ENCODE measurements around the gene CDK10. TPM values are rescaled to one million over a fixed set of nuclear protein-coding genes. Genes with fewer than 3 reads are reported as not detected.

CDK10 gene
- total and polyA plus RNA-seq, 9 of the 15 experiments (the other 6 are each of a cell fraction or from before 2014, with no cell fraction given), result 2.0 to 85.1 (median 40.1) TPM

DNA sequence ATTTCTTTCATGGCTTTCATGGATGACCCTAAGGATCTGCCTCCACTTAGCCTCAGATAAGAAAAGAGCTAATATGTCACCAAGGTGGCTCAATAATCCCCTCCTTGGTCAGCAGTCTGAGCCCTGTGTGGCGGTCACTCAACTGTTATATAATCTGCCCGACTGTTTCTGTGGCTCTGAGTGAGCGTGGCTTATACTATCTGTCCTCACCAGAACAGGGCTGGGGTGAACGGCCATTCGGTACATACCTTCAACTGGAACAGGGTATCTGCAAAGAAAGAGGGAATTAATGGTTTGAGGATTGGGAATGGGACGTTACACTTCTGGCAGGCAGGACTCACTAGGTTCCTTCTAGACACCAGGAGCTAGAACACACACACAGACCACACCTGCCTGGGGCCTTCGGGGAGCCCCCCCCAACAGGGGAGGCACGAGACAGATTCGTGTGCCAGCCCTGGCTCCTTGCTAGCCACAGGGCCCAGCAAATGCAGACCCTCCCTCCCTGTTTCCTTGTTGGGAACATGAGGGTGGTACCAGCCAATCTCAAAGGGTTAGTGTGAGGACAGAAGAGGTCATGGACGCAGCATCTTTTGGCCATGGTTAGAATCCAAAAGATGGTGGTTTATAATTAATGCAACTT lies 32.7 kb upstream of the CDK10 start:
- H3K79me2 ChIP-seq (ENCODE audit: control insufficient read depth, insufficient read depth, low read length), result peaks cover 52% of the 10 kb centered on the region
- H3K9me1 ChIP-seq (ENCODE audit: control insufficient read depth, insufficient read depth, low read length), result peaks cover 7% of the 10 kb centered on the region
- no peak for DNase-seq (ENCODE audit: extremely low read depth in 1 of 4, low spot score in 3 of 4)
- intact Hi-C loops (cut with micrococcal nuclease), result no loop called here
- H3K4me1 ChIP-seq (replicated peaks in 1 of 2; ENCODE audit: control insufficient read depth in 2 of 2, insufficient read depth in 2 of 2, low read length in 2 of 2), result peaks cover 4 to 43% of the 10 kb centered on the region in 2 experiments; a peak in 3 of 5 replicates
- ChIA-PET CTCF (ENCODE audit: low intra/inter-chr PET ratio) (no interaction called here), POLR2A (interaction anchor here (0.7 to 1.6 kb wide), 2 partner anchors 10 to 12 kb away, joined by 4 to 6 read pairs; no protein-coding TSS in a partner anchor)
- FAIRE-seq, result no peak
- no peak overlapping the region for H3K27ac ChIP-seq (ENCODE audit: extremely low read depth, low read depth, low read length)
- in situ Hi-C loops (cut with MboI), result no loop called here
- peak overlapping the region in 1 of 2 experiments; percentile 70; a peak in 1 of 4 replicates for H3K9ac ChIP-seq (ENCODE audit: insufficient read depth in 1 of 2, low read depth in 2 of 2, low read length in 2 of 2)
- H3K4me3 ChIP-seq, result no peak overlapping the region
- H3K27me3 ChIP-seq (ENCODE audit: control insufficient read depth in 2 of 2, insufficient read depth in 2 of 2, low read length in 2 of 2), result no peaks in the 10 kb centered on the region
- H3K4me2 ChIP-seq (ENCODE audit: insufficient read depth, low read length), result no peak overlapping the region
- no peak for ATAC-seq
- H2AFZ ChIP-seq (ENCODE audit: low read depth, low read length), result no peak overlapping the region
- no peaks in the 10 kb centered on the region for H3K9me3 ChIP-seq (replicated peaks; ENCODE audit: control insufficient read depth, insufficient read depth, low read depth, low read length)
- BruUV-seq (replicated peaks), result no TSS peak
- WGBS (ENCODE audit: insufficient coverage, low coverage, missing lambda C conversion rate), result 68% methylated on average over 10 of the region's 10 CpGs
- H3K36me3 ChIP-seq (ENCODE audit: control insufficient read depth, insufficient read depth, low read length), result peaks cover 39% of the 10 kb centered on the region; the same call in 2 of the 3 replicates
- peaks cover 4% of the 10 kb centered on the region; the same call in 1 of the 2 replicates for H4K20me1 ChIP-seq (replicated peaks; ENCODE audit: control insufficient read depth, insufficient read depth, low read length)
- peak; percentile 88 for TF ChIP-seq TCF3 (CRISPR knock-in tag; IDR thresholded peaks at IDR 0.05)
- TF ChIP-seq, protein P1, sequence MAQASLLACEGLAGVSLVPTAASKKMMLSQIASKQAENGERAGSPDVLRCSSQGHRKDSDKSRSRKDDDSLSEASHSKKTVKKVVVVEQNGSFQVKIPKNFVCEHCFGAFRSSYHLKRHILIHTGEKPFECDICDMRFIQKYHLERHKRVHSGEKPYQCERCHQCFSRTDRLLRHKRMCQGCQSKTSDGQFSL (CRISPR knock-in tag; IDR thresholded peaks at IDR 0.05), result peak; percentile 73; the same call in 1 of the 2 replicates
- TF ChIP-seq, protein P1 (tag; IDR thresholded peaks at IDR 0.05), result no peak
- TF ChIP-seq, protein P2, sequence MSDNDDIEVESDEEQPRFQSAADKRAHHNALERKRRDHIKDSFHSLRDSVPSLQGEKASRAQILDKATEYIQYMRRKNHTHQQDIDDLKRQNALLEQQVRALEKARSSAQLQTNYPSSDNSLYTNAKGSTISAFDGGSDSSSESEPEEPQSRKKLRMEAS (CRISPR knock-in tag; IDR thresholded peaks at IDR 0.05), result peak; percentile 56
- peak; percentile 46; the same call in 1 of the 2 replicates for TF ChIP-seq GATA2 (CRISPR knock-in tag; IDR thresholded peaks at IDR 0.05)
- TF ChIP-seq, protein P3, sequence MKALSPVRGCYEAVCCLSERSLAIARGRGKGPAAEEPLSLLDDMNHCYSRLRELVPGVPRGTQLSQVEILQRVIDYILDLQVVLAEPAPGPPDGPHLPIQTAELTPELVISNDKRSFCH (CRISPR knock-in tag; IDR thresholded peaks at IDR 0.05), result no peak
- TF ChIP-seq, protein P3 (tag; IDR thresholded peaks at IDR 0.05), result peak; percentile 50; the same call in 1 of the 2 replicates
- no peak for TF ChIP-seq POLR2G (IDR thresholded peaks at IDR 0.05; ENCODE audit: low read depth, low read length)
- TF ChIP-seq, protein P4, sequence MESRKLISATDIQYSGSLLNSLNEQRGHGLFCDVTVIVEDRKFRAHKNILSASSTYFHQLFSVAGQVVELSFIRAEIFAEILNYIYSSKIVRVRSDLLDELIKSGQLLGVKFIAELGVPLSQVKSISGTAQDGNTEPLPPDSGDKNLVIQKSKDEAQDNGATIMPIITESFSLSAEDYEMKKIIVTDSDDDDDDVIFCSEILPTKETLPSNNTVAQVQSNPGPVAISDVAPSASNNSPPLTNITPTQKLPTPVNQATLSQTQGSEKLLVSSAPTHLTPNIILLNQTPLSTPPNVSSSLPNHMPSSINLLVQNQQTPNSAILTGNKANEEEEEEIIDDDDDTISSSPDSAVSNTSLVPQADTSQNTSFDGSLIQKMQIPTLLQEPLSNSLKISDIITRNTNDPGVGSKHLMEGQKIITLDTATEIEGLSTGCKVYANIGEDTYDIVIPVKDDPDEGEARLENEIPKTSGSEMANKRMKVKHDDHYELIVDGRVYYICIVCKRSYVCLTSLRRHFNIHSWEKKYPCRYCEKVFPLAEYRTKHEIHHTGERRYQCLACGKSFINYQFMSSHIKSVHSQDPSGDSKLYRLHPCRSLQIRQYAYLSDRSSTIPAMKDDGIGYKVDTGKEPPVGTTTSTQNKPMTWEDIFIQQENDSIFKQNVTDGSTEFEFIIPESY (CRISPR knock-in tag; IDR thresholded peaks at IDR 0.05), result peak; percentile 33; the same call in 1 of the 2 replicates
- TF ChIP-seq CHCHD3 (CRISPR knock-in tag; IDR thresholded peaks at IDR 0.05), result no peak
- no peak for TF ChIP-seq ZNF785 (CRISPR knock-in tag; IDR thresholded peaks at IDR 0.05)
- TF ChIP-seq EZH2 (IDR thresholded peaks at IDR 0.05; ENCODE audit: borderline replicate concordance, low read depth, low read length), result no peak
- TF ChIP-seq, protein P5, sequence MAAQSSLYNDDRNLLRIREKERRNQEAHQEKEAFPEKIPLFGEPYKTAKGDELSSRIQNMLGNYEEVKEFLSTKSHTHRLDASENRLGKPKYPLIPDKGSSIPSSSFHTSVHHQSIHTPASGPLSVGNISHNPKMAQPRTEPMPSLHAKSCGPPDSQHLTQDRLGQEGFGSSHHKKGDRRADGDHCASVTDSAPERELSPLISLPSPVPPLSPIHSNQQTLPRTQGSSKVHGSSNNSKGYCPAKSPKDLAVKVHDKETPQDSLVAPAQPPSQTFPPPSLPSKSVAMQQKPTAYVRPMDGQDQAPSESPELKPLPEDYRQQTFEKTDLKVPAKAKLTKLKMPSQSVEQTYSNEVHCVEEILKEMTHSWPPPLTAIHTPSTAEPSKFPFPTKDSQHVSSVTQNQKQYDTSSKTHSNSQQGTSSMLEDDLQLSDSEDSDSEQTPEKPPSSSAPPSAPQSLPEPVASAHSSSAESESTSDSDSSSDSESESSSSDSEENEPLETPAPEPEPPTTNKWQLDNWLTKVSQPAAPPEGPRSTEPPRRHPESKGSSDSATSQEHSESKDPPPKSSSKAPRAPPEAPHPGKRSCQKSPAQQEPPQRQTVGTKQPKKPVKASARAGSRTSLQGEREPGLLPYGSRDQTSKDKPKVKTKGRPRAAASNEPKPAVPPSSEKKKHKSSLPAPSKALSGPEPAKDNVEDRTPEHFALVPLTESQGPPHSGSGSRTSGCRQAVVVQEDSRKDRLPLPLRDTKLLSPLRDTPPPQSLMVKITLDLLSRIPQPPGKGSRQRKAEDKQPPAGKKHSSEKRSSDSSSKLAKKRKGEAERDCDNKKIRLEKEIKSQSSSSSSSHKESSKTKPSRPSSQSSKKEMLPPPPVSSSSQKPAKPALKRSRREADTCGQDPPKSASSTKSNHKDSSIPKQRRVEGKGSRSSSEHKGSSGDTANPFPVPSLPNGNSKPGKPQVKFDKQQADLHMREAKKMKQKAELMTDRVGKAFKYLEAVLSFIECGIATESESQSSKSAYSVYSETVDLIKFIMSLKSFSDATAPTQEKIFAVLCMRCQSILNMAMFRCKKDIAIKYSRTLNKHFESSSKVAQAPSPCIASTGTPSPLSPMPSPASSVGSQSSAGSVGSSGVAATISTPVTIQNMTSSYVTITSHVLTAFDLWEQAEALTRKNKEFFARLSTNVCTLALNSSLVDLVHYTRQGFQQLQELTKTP (IDR thresholded peaks at IDR 0.05; ENCODE audit: low read depth in 1 of 2, partially characterized antibody in 2 of 2), result no peak
